Tibial artery (tissue), 4 donors: ENCODE data around the gene CREB1.
"Not testable (repeated sequence)": the region's sequence is repeated elsewhere in the genome, so short reads cannot be mapped to it uniquely, and the experiment has no call there.

ENCODE experiments used
- DNase-seq, 2 donors: peaks; one replicate each; pipeline ENCODE4 v3.0.0-alpha.2; 2019
- H3K27ac ChIP-seq, 2 donors: fragments of 200-600 bp; sonication (generic) in 1 of 2; 1 replicate in 1 of 2; 2 replicates in 1 of 2; pipeline ENCODE4 v1.5.1; 2018 to 2019; ENCODE audit warnings: mild to moderate bottlenecking in 1 of 2
- H3K27me3 ChIP-seq, 2 donors: fragments of 200-600 bp; sonication (generic) in 1 of 2; one replicate each; pipeline versions ENCODE4 v1.5.1 to v1.6.0; 2016 to 2019
- H3K36me3 ChIP-seq, 3 donors: fragments of 200-600 bp; sonication (generic) in 2 of 3; one replicate each; pipeline ENCODE4 v1.5.1; 2016 to 2019; ENCODE audit warnings: mild to moderate bottlenecking in 2 of 3
- H3K4me1 ChIP-seq, 4 donors: fragments of 200-600 bp; sonication (generic) in 2 of 4; 1 replicate in 3 of 4; 2 replicates in 1 of 4; pipeline ENCODE4 v1.5.1; 2016 to 2019
- H3K4me3 ChIP-seq, 2 donors: fragments of 200-600 bp; sonication (generic) in 1 of 2; 1 replicate in 1 of 2; 2 replicates in 1 of 2; pipeline ENCODE4 v1.5.1; 2018 to 2019; ENCODE audit warnings: mild to moderate bottlenecking in 2 of 2
- H3K9me3 ChIP-seq, 3 donors: fragments of 200-600 bp; sonication (generic) in 1 of 3; one replicate each; pipeline ENCODE4 v1.5.1; 2016 to 2019
- CTCF ChIP-seq, 2 experiments: fragments of 200-600 bp in 1 of 2; fragments of 450-650 bp in 1 of 2; IDR thresholded peaks; one replicate each; pipeline ENCODE4 v1.5.1; 2017 to 2019; ENCODE audit warnings: antibody characterized with exemption in 2 of 2, mild to moderate bottlenecking in 1 of 2, moderate library complexity in 1 of 2
- intact Hi-C: fragments of 100-400 bp; cut with DNase I; formaldehyde crosslinking; loops from one replicate; pipeline ENCODE4 v1.15.0; 2023; ENCODE audit warnings: low total_unique reads

Gene CREB1

GRCh38 chr2:207643892-207644291 is 114.1 kb downstream of the CREB1 start:
- no peak overlapping the region for H3K27ac ChIP-seq
- intact Hi-C loops = no loop called here
- H3K27me3 ChIP-seq = no peaks in the 10 kb centered on the region

GRCh38 chr2:207646582-207646981 is 116.8 kb downstream of the CREB1 start:
- H3K27me3 ChIP-seq, H3K36me3 ChIP-seq, H3K4me1 ChIP-seq, DNase-seq, intact Hi-C loops, H3K9me3 ChIP-seq, H3K4me3 ChIP-seq, H3K27ac ChIP-seq: not testable (repeated sequence)

More at GRCh38 chr2:207643892-207644291, 114.1 kb downstream of the CREB1 start:
- no peak for TF ChIP-seq CTCF (IDR thresholded peaks at IDR 0.05)
- H3K4me1 ChIP-seq = no peaks in the 10 kb centered on the region
- no peaks in the 10 kb centered on the region for H3K9me3 ChIP-seq
- H3K36me3 ChIP-seq = no peaks in the 10 kb centered on the region
- no peak overlapping the region for H3K4me3 ChIP-seq
- DNase-seq = no peak
